ENCODE data around the gene PTH1R. TPM values are rescaled to one million over a fixed set of nuclear protein-coding genes. Genes with fewer than 3 reads are reported as not detected.

Gene PTH1R
- total RNA-seq, 1 donor from 2014 or later, result 13.0 TPM

DNA sequence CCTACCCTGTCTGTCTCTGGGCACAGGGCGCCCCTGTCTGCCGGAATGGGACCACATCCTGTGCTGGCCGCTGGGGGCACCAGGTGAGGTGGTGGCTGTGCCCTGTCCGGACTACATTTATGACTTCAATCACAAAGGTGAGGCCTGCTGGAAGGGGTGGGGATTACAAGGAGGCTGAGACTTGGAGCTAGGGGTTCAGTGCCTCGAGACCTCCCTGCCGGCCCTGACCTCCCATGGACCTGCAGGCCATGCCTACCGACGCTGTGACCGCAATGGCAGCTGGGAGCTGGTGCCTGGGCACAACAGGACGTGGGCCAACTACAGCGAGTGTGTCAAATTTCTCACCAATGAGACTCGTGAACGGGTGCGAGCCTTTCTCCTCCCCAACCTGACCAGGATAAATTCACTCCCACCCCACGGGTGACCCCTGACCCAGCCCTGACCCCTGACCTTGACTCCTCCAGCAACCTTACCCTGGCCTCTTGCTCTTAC lies 20.4 kb downstream of the PTH1R start:
- H3K27me3 ChIP-seq, result no peaks in the 10 kb centered on the region
- peaks cover 33% of the 10 kb centered on the region for H3K4me1 ChIP-seq
- DNase-seq (ENCODE audit: extremely low spot score in 2 of 2), result no peak
- H3K4me3 ChIP-seq, result no peak overlapping the region
- TF ChIP-seq, protein P1, sequence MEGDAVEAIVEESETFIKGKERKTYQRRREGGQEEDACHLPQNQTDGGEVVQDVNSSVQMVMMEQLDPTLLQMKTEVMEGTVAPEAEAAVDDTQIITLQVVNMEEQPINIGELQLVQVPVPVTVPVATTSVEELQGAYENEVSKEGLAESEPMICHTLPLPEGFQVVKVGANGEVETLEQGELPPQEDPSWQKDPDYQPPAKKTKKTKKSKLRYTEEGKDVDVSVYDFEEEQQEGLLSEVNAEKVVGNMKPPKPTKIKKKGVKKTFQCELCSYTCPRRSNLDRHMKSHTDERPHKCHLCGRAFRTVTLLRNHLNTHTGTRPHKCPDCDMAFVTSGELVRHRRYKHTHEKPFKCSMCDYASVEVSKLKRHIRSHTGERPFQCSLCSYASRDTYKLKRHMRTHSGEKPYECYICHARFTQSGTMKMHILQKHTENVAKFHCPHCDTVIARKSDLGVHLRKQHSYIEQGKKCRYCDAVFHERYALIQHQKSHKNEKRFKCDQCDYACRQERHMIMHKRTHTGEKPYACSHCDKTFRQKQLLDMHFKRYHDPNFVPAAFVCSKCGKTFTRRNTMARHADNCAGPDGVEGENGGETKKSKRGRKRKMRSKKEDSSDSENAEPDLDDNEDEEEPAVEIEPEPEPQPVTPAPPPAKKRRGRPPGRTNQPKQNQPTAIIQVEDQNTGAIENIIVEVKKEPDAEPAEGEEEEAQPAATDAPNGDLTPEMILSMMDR (IDR thresholded peaks at IDR 0.05), result no peak
- TF ChIP-seq POLR2A (IDR thresholded peaks at IDR 0.05), result no peak
- intact Hi-C loops (cut with DNase I), result loop anchor here (5.0 kb wide), 1 partner anchor 191 kb away; no protein-coding TSS in a partner anchor
- no peaks in the 10 kb centered on the region for H3K36me3 ChIP-seq
- H3K27ac ChIP-seq, result no peak overlapping the region
- H3K9me3 ChIP-seq, result no peaks in the 10 kb centered on the region

GRCh38 chr3:46898321-46899150 lies 21.0 kb downstream of the PTH1R start:
- H3K4me1 ChIP-seq, result peaks cover 27% of the 10 kb centered on the region
- peak overlapping the region in 1 of 2 donors; percentile 5 for H3K4me3 ChIP-seq
- TF ChIP-seq POLR2A (IDR thresholded peaks at IDR 0.05), result no peak
- TF ChIP-seq, protein P1 (IDR thresholded peaks at IDR 0.05), result no peak
- TF ChIP-seq POLR2AphosphoS5 (IDR thresholded peaks at IDR 0.05; ENCODE audit: insufficient read depth in 1 of 2, low read depth in 1 of 2), result no peak
- DNase-seq (ENCODE audit: extremely low spot score in 2 of 2), result no peak
- H3K27me3 ChIP-seq, result no peaks in the 10 kb centered on the region
- intact Hi-C loops (cut with DNase I), result loop anchor here (5.0 kb wide), 1 partner anchor 191 kb away; no protein-coding TSS in a partner anchor
- no peak overlapping the region for H3K27ac ChIP-seq
- H3K9me3 ChIP-seq, result no peaks in the 10 kb centered on the region
- no peaks in the 10 kb centered on the region for H3K36me3 ChIP-seq

DNA sequence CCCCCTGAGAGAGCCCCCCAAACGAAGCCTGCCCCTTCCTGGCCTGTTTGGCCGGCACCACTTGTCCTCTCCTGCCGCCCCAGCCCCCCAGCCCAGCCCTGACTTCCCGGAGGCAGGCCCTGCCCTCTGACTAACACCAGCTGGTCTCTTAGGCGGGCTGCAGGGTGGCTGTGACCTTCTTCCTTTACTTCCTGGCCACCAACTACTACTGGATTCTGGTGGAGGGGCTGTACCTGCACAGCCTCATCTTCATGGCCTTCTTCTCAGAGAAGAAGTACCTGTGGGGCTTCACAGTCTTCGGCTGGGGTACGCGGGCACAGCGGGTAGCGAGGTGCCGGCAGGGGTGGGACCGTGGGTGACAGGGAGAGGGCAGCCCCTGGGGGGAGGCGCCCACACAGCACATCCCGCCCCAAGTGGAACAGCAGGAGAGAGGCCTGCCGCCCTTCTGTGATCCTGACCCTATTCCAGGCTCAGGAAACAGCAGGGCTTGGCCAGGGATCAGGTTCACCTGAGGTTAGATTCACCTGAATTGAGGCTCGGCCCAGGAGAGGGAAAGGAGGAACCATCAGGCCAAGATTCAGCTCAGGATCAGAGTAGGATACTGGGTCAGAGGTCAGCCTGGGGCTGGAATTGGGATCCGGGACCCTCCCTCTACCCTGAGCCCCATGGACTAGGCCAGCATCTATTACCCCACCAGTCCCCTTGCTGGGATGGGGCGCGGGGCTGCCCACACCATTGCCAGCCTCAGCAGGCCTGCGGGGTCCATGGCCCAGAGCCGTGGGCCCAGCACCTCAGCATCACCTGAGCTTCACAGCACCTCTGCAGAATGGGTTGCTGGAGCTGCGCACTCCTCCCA lies 21.9 kb downstream of the PTH1R start:
- Histone ChIP-seq H3K36me3 (no peaks in the 10 kb centered on the region), H3K9me3 (no peaks in the 10 kb centered on the region), H3K4me1 (peaks cover 23% of the 10 kb centered on the region), H3K27me3 (no peaks in the 10 kb centered on the region), H3K4me3 (peak overlapping the region in 1 of 2 donors; percentile 5), H3K27ac (no peak overlapping the region)
- TF ChIP-seq POLR2AphosphoS5 (IDR thresholded peaks at IDR 0.05; ENCODE audit: insufficient read depth in 1 of 2, low read depth in 1 of 2) (no peak), POLR2A (IDR thresholded peaks at IDR 0.05) (no peak)
- TF ChIP-seq, protein P1 (IDR thresholded peaks at IDR 0.05), result no peak
- intact Hi-C loops (cut with DNase I), result loop anchor here (5.0 kb wide), 1 partner anchor 192 kb away; no protein-coding TSS in a partner anchor
- DNase-seq (ENCODE audit: extremely low spot score in 2 of 2), result no peak

GRCh38 chr3:46900007-46900292 lies 22.4 kb downstream of the PTH1R start:
- TF ChIP-seq POLR2AphosphoS5 (IDR thresholded peaks at IDR 0.05; ENCODE audit: insufficient read depth in 1 of 2, low read depth in 1 of 2), result no peak
- no peak for TF ChIP-seq POLR2A (IDR thresholded peaks at IDR 0.05)
- TF ChIP-seq, protein P1 (IDR thresholded peaks at IDR 0.05), result no peak
- Histone ChIP-seq H3K4me1 (peaks cover 23% of the 10 kb centered on the region), H3K27ac (no peak overlapping the region), H3K27me3 (no peaks in the 10 kb centered on the region), H3K9me3 (no peaks in the 10 kb centered on the region), H3K4me3 (no peak overlapping the region), H3K36me3 (no peaks in the 10 kb centered on the region)
- no peak for DNase-seq (ENCODE audit: extremely low spot score in 2 of 2)
- intact Hi-C loops (cut with DNase I), result no loop called here

All from vagina (tissue), 2 donors.